BLaER1 treated with 17β-estradiol and CSF1 and Interleukin-3, amounts not matched to agents 10 nM and 100 nM (cell line): ENCODE data around the gene EXOC8.

Experiments used
- H3K27ac ChIP-seq, 11 experiments: shearing (Covaris generic); formaldehyde crosslinking; 2 replicates each; pipeline ENCODE4 v1.8.1; 2022
- H3K27me3 ChIP-seq, 11 experiments: shearing (Covaris generic); formaldehyde crosslinking; 2 replicates each; pipeline ENCODE4 v1.8.1; 2022
- H3K36me3 ChIP-seq, 11 experiments: shearing (Covaris generic); formaldehyde crosslinking; 2 replicates each; pipeline ENCODE4 v1.8.1; 2022
- H3K4me1 ChIP-seq, 10 experiments: shearing (Covaris generic); formaldehyde crosslinking; 2 replicates each; pipeline ENCODE4 v1.8.1; 2022
- H3K4me2 ChIP-seq, 11 experiments: shearing (Covaris generic); formaldehyde crosslinking; 2 replicates each; pipeline ENCODE4 v1.8.1; 2022
- H3K4me3 ChIP-seq, 10 experiments: shearing (Covaris generic); formaldehyde crosslinking; 2 replicates each; pipeline ENCODE4 v1.8.1; 2022
- H3K9ac ChIP-seq, 11 experiments: shearing (Covaris generic); formaldehyde crosslinking; 2 replicates each; pipeline ENCODE4 v1.8.1; 2022
- H3K9me3 ChIP-seq, 11 experiments: shearing (Covaris generic); formaldehyde crosslinking; replicated peaks in 1 of 11; 2 replicates each; pipeline ENCODE4 v1.8.1; 2022
- H4K20me1 ChIP-seq, 11 experiments: shearing (Covaris generic); formaldehyde crosslinking; 2 replicates each; pipeline ENCODE4 v1.8.1; 2022
- Cebpa-rat ChIP-seq, 11 experiments: shearing (Covaris generic); IDR thresholded peaks; 2 replicates each; pipeline ENCODE4 v1.8.1; 2022

The EXOC8 gene

GRCh38 chr1:231376875-231377549 is 39.4 kb upstream of the EXOC8 start:
- H3K4me2 ChIP-seq: no peak overlapping the region

DNA sequence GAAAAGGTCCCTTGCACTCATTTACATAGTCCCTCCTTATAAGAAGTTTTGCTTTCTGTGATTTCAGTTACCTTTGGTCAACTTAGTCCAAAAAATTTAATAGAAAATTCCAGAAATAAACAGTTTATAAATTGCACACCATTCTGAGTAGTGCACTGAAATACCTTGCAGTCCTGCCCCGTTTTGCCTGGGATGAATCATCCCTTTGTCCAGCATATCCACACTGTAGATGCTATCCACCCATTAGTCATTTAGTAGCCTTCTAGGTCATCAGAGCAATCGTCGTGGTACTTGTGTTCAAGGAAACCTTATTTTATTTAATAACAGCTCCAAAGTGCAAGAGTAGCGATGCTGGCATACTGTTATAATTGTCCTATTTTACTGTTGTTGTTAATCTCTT is 38.4 kb upstream of the EXOC8 start:
- H3K4me3 ChIP-seq: no peak overlapping the region
- no peak overlapping the region for H3K27ac ChIP-seq
- H4K20me1 ChIP-seq: peaks cover 52 to 97% (median 81%) of the 10 kb centered on the region in 11 experiments
- H3K9me3 ChIP-seq: no peaks in the 10 kb centered on the region
- H3K36me3 ChIP-seq: peaks cover 6 to 71% (median 27%) of the 10 kb centered on the region in 11 experiments; a peak in 20 of 22 replicates
- peaks cover 10 to 30% (median 18%) of the 10 kb centered on the region in 10 experiments for H3K4me1 ChIP-seq
- no peak overlapping the region for H3K9ac ChIP-seq
- no peaks in the 10 kb centered on the region for H3K27me3 ChIP-seq
- TF ChIP-seq Cebpa-rat (IDR thresholded peaks at IDR 0.05): no peak
- H3K4me2 ChIP-seq: peak overlapping the region in 1 of 11 experiments; percentile 3; a peak in 1 of 22 replicates

More at GRCh38 chr1:231376875-231377549, 39.4 kb upstream of the EXOC8 start:
- Histone ChIP-seq H3K27me3 (no peaks in the 10 kb centered on the region), H3K4me1 (peaks cover 10 to 30% (median 19%) of the 10 kb centered on the region in 10 experiments), H3K9ac (no peak overlapping the region), H3K27ac (no peak overlapping the region), H3K4me3 (no peak overlapping the region), H3K9me3 (no peaks in the 10 kb centered on the region), H3K36me3 (peaks cover 2 to 71% (median 19%) of the 10 kb centered on the region in 11 experiments; a peak in 18 of 22 replicates), H4K20me1 (peaks cover 59 to 98% (median 82%) of the 10 kb centered on the region in 11 experiments)
- no peak for TF ChIP-seq Cebpa-rat (IDR thresholded peaks at IDR 0.05)

DNA sequence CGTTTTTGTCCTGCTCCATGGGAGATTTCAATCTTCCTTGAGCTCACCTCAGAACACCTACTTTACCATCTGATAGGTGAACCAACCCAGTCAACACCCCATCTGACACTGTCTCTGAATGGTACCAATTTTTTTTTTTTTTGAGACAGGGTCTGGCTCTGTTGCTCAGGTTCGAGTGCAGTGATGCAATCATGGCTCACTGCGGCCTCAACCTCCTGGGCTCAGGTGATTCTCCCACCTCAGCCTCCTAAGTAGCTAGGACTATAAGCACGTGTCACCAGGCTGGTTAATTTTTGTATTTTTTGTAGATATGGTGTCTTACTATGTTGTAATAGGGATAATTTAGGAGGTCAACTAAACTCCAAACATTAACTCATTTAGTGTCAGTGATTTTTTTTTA is 36.7 kb upstream of the EXOC8 start:
- H4K20me1 ChIP-seq: peaks cover 40 to 97% (median 82%) of the 10 kb centered on the region in 11 experiments
- peaks cover 10 to 26% (median 14%) of the 10 kb centered on the region in 10 experiments for H3K4me1 ChIP-seq
- H3K4me2 ChIP-seq: no peak overlapping the region
- no peaks in the 10 kb centered on the region for H3K27me3 ChIP-seq
- no peak overlapping the region for H3K27ac ChIP-seq
- no peaks in the 10 kb centered on the region for H3K9me3 ChIP-seq
- peaks cover 16 to 82% (median 43%) of the 10 kb centered on the region in 11 experiments for H3K36me3 ChIP-seq
- H3K9ac ChIP-seq: no peak overlapping the region
- H3K4me3 ChIP-seq: no peak overlapping the region
- peak in 2 of 11 experiments; percentile 10 to 35; a peak in 1 of 22 replicates for TF ChIP-seq Cebpa-rat (IDR thresholded peaks at IDR 0.05)

DNA sequence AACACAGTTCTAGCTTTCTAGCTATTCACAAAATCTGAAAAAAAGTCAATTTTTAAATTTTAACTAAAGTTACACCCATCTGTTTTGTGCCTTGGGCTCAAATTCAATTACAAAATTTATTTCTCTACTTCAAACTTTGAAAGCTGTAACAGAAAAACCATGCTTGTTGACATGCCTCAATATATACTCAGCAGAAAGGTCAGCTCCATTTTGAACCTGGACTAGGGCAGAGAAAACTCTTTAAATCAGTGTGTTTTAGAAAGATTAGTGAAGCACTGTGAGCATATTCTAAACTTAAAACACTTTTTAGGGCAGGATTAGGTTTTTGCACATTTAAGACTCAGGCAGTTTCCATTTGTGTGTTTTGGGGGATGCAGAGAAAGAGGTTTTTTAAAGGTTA is 34.8 kb upstream of the EXOC8 start:
- Histone ChIP-seq H3K36me3 (peaks cover 34 to 99% (median 61%) of the 10 kb centered on the region in 11 experiments), H4K20me1 (peaks cover 23 to 97% (median 82%) of the 10 kb centered on the region in 11 experiments), H3K4me2 (no peak overlapping the region), H3K4me3 (no peak overlapping the region), H3K27me3 (no peaks in the 10 kb centered on the region), H3K9ac (no peak overlapping the region), H3K27ac (no peak overlapping the region), H3K9me3 (no peaks in the 10 kb centered on the region), H3K4me1 (peaks cover 0 to 14% (median under 1%) of the 10 kb centered on the region in 10 experiments; a peak in 5 of 20 replicates)
- no peak for TF ChIP-seq Cebpa-rat (IDR thresholded peaks at IDR 0.05)

DNA sequence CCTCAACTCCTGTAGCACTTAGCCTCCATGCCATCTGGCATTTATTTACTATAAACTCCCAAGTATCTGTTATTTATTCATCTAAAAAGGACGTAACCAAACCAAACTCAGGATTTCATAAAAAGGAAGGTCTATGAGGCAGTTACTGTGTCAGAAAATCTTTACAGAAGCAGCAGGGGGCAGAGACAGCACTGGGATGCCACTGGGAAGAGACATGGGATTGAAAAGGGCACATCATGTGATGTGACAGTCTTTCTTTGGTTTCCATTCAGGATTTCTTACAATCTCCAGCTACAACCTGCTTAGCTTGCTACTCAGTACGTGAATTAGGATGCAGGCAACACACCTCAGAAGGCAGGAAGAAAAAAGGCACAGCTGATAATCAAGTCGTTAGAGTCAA is 31.6 kb upstream of the EXOC8 start:
- no peaks in the 10 kb centered on the region for H3K4me1 ChIP-seq
- TF ChIP-seq Cebpa-rat (IDR thresholded peaks at IDR 0.05): no peak
- H3K9ac ChIP-seq: no peak overlapping the region
- H3K4me2 ChIP-seq: no peak overlapping the region
- no peaks in the 10 kb centered on the region for H3K27me3 ChIP-seq
- H3K27ac ChIP-seq: no peak overlapping the region
- H3K36me3 ChIP-seq: peaks cover 63 to 100% (median 81%) of the 10 kb centered on the region in 11 experiments
- H4K20me1 ChIP-seq: peaks cover 0 to 92% (median 54%) of the 10 kb centered on the region in 11 experiments; a peak in 20 of 22 replicates
- H3K9me3 ChIP-seq: no peaks in the 10 kb centered on the region
- H3K4me3 ChIP-seq: no peak overlapping the region

- Histone ChIP-seq H3K4me3 (no peak overlapping the region), H3K4me1 (peaks cover 0 to 8% (median 0%) of the 10 kb centered on the region in 10 experiments; a peak in 7 of 20 replicates), H4K20me1 (peaks cover 0 to 73% (median 17%) of the 10 kb centered on the region in 11 experiments; a peak in 14 of 22 replicates), H3K4me2 (no peak overlapping the region), H3K9me3 (no peaks in the 10 kb centered on the region), H3K27ac (no peak overlapping the region), H3K9ac (no peak overlapping the region), H3K27me3 (no peaks in the 10 kb centered on the region), H3K36me3 (peaks cover 53 to 94% (median 86%) of the 10 kb centered on the region in 11 experiments)
- TF ChIP-seq Cebpa-rat (IDR thresholded peaks at IDR 0.05): no peak
Observed at GRCh38 chr1:231364192-231364591, 26.5 kb upstream of the EXOC8 start.

DNA sequence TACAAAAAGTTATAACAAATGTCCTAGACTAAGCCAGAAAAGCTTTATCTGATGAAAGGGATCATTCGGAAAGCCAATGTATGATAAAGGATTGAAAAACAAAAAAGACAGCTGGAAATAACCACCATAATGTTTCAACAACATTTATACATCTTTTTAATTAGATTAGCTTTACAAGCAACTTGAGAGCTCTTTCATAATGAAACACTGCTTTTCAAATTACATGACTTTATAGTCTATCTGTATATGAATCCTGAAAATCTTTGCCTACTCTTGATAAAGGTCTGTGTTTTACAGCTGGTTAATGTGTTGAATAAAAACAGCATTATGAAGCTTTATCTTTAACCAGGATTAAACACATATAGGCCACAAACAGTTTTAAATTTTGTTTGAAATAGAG is 26.0 kb upstream of the EXOC8 start:
- Histone ChIP-seq H3K4me3 (no peak overlapping the region), H3K4me2 (no peak overlapping the region), H4K20me1 (peaks cover 0 to 67% (median 11%) of the 10 kb centered on the region in 11 experiments; a peak in 11 of 22 replicates), H3K9ac (no peak overlapping the region), H3K9me3 (no peaks in the 10 kb centered on the region), H3K36me3 (peaks cover 49 to 89% (median 81%) of the 10 kb centered on the region in 11 experiments), H3K27ac (no peak overlapping the region), H3K4me1 (peaks cover 0 to 10% (median 0%) of the 10 kb centered on the region in 10 experiments; a peak in 7 of 20 replicates), H3K27me3 (no peaks in the 10 kb centered on the region)
- TF ChIP-seq Cebpa-rat (IDR thresholded peaks at IDR 0.05): no peak

DNA sequence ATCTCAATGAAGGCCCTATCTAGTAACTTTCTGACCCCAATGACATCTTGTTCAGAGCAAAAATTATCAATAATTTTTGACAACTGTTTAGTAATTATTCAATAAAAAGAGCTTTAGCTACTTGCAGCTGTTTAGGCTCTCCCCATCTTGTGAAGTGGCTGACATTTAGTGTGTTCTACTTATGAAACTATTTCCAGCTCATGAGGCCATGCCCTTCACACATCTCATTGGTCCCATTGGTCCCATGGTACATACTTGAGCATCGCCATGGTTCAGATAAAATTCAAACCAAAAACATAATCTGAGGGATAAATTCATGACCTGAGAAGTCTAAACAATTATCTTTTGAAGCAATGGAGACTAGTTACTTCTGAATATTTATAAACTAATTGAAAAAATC is 24.7 kb upstream of the EXOC8 start:
- no peaks in the 10 kb centered on the region for H3K9me3 ChIP-seq
- no peak overlapping the region for H3K27ac ChIP-seq
- no peaks in the 10 kb centered on the region for H3K27me3 ChIP-seq
- no peak overlapping the region for H3K9ac ChIP-seq
- peaks cover 37 to 76% (median 68%) of the 10 kb centered on the region in 11 experiments for H3K36me3 ChIP-seq
- H3K4me2 ChIP-seq: no peak overlapping the region
- H4K20me1 ChIP-seq: peaks cover 0 to 64% (median 3%) of the 10 kb centered on the region in 11 experiments; a peak in 5 of 22 replicates
- peaks cover 0 to 18% (median 2%) of the 10 kb centered on the region in 10 experiments; a peak in 8 of 20 replicates for H3K4me1 ChIP-seq
- no peak overlapping the region for H3K4me3 ChIP-seq
- TF ChIP-seq Cebpa-rat (IDR thresholded peaks at IDR 0.05): no peak

DNA sequence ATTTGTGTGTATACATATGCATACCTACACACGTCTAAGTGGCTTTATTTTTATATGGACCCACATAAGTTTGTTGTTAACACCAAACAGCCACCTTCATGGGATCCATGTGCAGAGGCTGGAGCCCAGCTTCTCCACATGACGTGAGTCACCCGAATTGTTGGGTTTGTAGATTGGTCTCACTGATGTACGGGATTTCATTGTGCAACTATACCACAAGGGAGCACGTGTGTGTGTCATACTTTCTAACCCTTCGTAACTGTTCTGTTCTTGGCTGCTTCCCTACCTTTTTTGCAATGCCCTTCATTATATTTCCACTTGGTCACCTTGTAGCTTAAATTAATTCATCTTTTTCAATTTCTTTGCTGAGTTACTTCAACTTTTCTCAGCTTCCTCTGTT is 21.5 kb upstream of the EXOC8 start:
- Histone ChIP-seq H3K4me3 (no peak overlapping the region), H3K27ac (0 out of 22 replicates have a peak overlapping the region, but pooled peaks of 1 of the 11 experiments have one; percentile 32), H3K4me2 (0 out of 22 replicates have a peak overlapping the region, but pooled peaks of 1 of the 11 experiments have one; percentile 9), H4K20me1 (peaks cover 0 to 45% (median 3%) of the 10 kb centered on the region in 11 experiments; a peak in 4 of 22 replicates), H3K9ac (no peak overlapping the region), H3K36me3 (peaks cover 14 to 58% (median 40%) of the 10 kb centered on the region in 11 experiments), H3K27me3 (no peaks in the 10 kb centered on the region), H3K9me3 (no peaks in the 10 kb centered on the region), H3K4me1 (peaks cover 0 to 19% (median 3%) of the 10 kb centered on the region in 10 experiments; a peak in 8 of 20 replicates)
- TF ChIP-seq Cebpa-rat (IDR thresholded peaks at IDR 0.05): 0 out of 22 replicates have a peak, but pooled peaks of 1 of the 11 experiments have one; percentile 14
